ENCODE data around the gene CFAP97D2.
"Not testable (repeated sequence)": the region's sequence is repeated elsewhere in the genome, so short reads cannot be mapped to it uniquely, and the experiment has no call there.

The CFAP97D2 gene

DNA sequence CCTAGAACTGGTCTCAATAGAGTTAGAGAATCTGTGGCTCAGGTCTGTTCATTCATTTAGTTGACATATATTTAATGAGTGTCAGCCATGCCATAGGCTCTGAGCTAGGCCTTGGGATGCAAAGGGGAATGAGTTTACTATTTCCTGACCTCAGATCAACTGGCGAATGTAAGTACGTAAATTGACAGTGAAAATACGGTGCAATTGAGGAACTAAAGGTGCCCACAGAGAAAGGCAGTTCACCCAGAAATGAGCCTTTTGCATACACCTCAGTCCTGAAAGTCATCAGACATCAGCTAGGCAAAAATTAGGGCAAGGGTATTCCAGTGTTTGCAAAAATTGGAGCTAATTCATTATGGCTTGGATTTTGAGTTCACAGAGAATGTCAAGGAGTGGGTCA, 81.8 kb downstream of the CFAP97D2 start:
- no peak overlapping the region for H3K27ac ChIP-seq (ENCODE audit: low read depth, low read length)
- H3K9me3 ChIP-seq (ENCODE audit: control insufficient read depth, insufficient read depth, low read length), result no peaks in the 10 kb centered on the region
- peaks cover 87% of the 10 kb centered on the region for H3K36me3 ChIP-seq (ENCODE audit: control insufficient read depth, low read length)
- H3K4me3 ChIP-seq (ENCODE audit: low read length), result no peak overlapping the region
- TF ChIP-seq, protein P1, sequence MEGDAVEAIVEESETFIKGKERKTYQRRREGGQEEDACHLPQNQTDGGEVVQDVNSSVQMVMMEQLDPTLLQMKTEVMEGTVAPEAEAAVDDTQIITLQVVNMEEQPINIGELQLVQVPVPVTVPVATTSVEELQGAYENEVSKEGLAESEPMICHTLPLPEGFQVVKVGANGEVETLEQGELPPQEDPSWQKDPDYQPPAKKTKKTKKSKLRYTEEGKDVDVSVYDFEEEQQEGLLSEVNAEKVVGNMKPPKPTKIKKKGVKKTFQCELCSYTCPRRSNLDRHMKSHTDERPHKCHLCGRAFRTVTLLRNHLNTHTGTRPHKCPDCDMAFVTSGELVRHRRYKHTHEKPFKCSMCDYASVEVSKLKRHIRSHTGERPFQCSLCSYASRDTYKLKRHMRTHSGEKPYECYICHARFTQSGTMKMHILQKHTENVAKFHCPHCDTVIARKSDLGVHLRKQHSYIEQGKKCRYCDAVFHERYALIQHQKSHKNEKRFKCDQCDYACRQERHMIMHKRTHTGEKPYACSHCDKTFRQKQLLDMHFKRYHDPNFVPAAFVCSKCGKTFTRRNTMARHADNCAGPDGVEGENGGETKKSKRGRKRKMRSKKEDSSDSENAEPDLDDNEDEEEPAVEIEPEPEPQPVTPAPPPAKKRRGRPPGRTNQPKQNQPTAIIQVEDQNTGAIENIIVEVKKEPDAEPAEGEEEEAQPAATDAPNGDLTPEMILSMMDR (IDR thresholded peaks at IDR 0.05; ENCODE audit: low read depth, low read length, poor library complexity, severe bottlenecking), result no peak
- TF ChIP-seq EZH2phosphoT487 (IDR thresholded peaks at IDR 0.05; ENCODE audit: borderline replicate concordance, low read length), result no peak
- H4K20me1 ChIP-seq (ENCODE audit: control insufficient read depth, insufficient read depth, low read depth, low read length), result no peaks in the 10 kb centered on the region
- H3K79me2 ChIP-seq (ENCODE audit: control insufficient read depth, low read length), result no peaks in the 10 kb centered on the region
- H3K9me2 ChIP-seq (replicated peaks; ENCODE audit: control insufficient read depth, low read length), result no peaks in the 10 kb centered on the region
- H3K27me3 ChIP-seq (ENCODE audit: control insufficient read depth, low read length), result no peaks in the 10 kb centered on the region
- H3K4me2 ChIP-seq (ENCODE audit: low read length), result no peak overlapping the region
- no peaks in the 10 kb centered on the region for H3K4me1 ChIP-seq (ENCODE audit: control insufficient read depth, low read length)
- H3F3A ChIP-seq (ENCODE audit: control insufficient read depth, insufficient read depth), result no peaks in the 10 kb centered on the region

DNA sequence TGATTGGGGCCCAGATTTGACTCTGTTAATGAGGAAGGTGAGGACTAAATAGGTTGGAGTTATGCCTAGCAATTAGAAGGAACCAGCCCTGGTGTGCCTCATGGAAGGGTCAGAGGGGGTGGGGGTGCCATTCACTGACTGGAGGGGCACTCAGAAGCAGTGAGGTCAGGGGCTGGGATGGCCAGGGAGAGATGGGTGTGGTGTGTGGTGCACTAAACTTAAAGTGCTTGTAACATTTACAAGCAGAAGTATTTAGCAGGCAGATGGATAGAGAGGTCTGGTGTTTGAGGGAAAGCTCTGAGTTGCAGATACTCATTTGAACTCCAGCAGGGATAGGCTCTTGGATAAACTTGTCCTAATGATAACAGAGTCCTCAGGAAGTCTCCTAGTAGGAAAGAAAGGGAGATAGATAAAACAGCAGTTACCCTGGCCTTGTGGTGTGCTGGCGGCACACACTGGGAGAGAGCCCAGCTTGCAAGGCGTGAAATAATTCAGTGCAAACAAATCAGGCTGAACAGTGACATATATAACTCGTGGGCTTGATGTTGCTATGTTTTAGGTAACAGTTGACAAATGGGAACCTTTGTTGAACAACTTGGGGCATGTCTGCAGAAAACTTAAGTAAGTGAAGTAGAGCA, 82.4 kb downstream of the CFAP97D2 start:
- Histone ChIP-seq H3F3A (ENCODE audit: control insufficient read depth, insufficient read depth) (no peaks in the 10 kb centered on the region), H3K36me3 (ENCODE audit: control insufficient read depth, low read length) (peaks cover 87% of the 10 kb centered on the region), H3K9me2 (replicated peaks; ENCODE audit: control insufficient read depth, low read length) (no peaks in the 10 kb centered on the region), H3K27me3 (ENCODE audit: control insufficient read depth, low read length) (no peaks in the 10 kb centered on the region), H3K4me3 (ENCODE audit: low read length) (no peak overlapping the region), H4K20me1 (ENCODE audit: control insufficient read depth, insufficient read depth, low read depth, low read length) (no peaks in the 10 kb centered on the region), H3K79me2 (ENCODE audit: control insufficient read depth, low read length) (no peaks in the 10 kb centered on the region), H3K9me3 (ENCODE audit: control insufficient read depth, insufficient read depth, low read length) (no peaks in the 10 kb centered on the region), H3K4me2 (ENCODE audit: low read length) (no peak overlapping the region), H3K4me1 (ENCODE audit: control insufficient read depth, low read length) (no peaks in the 10 kb centered on the region), H3K27ac (ENCODE audit: low read depth, low read length) (no peak overlapping the region)
- TF ChIP-seq EZH2phosphoT487 (IDR thresholded peaks at IDR 0.05; ENCODE audit: borderline replicate concordance, low read length), result no peak
- TF ChIP-seq, protein P1 (IDR thresholded peaks at IDR 0.05; ENCODE audit: low read depth, low read length, poor library complexity, severe bottlenecking), result no peak

DNA sequence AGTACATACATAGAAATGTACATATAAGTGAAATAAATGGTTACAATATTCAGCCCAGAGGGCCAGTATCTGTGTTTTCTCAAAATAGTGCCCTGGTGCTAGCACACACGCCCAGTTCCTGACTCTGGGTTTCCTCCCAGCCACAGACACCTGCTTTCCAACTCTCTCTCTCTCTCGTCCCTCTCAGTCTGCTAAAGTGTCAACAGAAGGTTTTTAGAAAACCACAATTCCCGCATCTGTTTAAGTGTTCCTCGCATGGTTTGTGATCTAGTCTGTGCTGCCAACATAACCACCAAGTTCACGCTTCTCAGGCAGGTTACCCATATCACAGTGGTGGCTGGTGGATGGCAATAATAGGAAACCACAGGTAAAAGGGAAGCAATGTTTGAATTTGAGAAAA, 84.5 kb downstream of the CFAP97D2 start:
- TF ChIP-seq EZH2phosphoT487 (IDR thresholded peaks at IDR 0.05; ENCODE audit: borderline replicate concordance, low read length), result no peak
- TF ChIP-seq, protein P1 (IDR thresholded peaks at IDR 0.05; ENCODE audit: low read depth, low read length, poor library complexity, severe bottlenecking), result no peak
- H3K27me3 ChIP-seq (ENCODE audit: control insufficient read depth, low read length), result no peaks in the 10 kb centered on the region
- H3K9me2 ChIP-seq (replicated peaks; ENCODE audit: control insufficient read depth, low read length), result no peaks in the 10 kb centered on the region
- H3K79me2 ChIP-seq (ENCODE audit: control insufficient read depth, low read length), result no peaks in the 10 kb centered on the region
- H4K20me1 ChIP-seq (ENCODE audit: control insufficient read depth, insufficient read depth, low read depth, low read length), result no peaks in the 10 kb centered on the region
- H3K9me3 ChIP-seq (ENCODE audit: control insufficient read depth, insufficient read depth, low read length), result no peaks in the 10 kb centered on the region
- peaks cover 89% of the 10 kb centered on the region for H3K36me3 ChIP-seq (ENCODE audit: control insufficient read depth, low read length)
- H3K27ac ChIP-seq (ENCODE audit: low read depth, low read length), result no peak overlapping the region
- H3K4me3 ChIP-seq (ENCODE audit: low read length), result no peak overlapping the region
- H3K4me2 ChIP-seq (ENCODE audit: low read length), result no peak overlapping the region
- no peaks in the 10 kb centered on the region for H3F3A ChIP-seq (ENCODE audit: control insufficient read depth, insufficient read depth)
- H3K4me1 ChIP-seq (ENCODE audit: control insufficient read depth, low read length), result no peaks in the 10 kb centered on the region

DNA sequence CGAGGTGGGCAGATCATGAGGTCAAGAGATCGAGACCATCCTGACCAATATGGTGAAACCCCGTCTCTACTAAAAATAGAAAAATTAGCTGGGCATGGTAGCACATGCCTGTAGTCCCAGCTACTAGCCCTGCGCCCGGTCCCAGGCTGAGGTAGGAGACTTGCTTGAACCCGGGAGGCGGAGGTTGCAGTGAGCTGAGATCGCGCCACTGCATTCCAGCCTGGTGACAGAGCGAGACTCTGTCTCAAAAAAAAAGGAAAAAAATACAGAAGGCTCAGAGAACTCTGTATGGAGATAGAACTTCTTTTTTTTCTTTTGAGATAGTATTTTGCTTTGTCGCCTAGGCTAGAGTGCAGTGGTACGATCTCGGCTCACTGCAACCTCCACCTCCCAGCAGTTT, 85.3 kb downstream of the CFAP97D2 start:
- not testable (repeated sequence) for H3K4me1 ChIP-seq (ENCODE audit: control insufficient read depth, low read length); H3K27ac ChIP-seq (ENCODE audit: low read depth, low read length); H3F3A ChIP-seq (ENCODE audit: control insufficient read depth, insufficient read depth); H4K20me1 ChIP-seq (ENCODE audit: control insufficient read depth, insufficient read depth, low read depth, low read length); H3K9me2 ChIP-seq (replicated peaks; ENCODE audit: control insufficient read depth, low read length); H3K79me2 ChIP-seq (ENCODE audit: control insufficient read depth, low read length); H3K4me3 ChIP-seq (ENCODE audit: low read length); H3K4me2 ChIP-seq (ENCODE audit: low read length); H3K27me3 ChIP-seq (ENCODE audit: control insufficient read depth, low read length); H3K9me3 ChIP-seq (ENCODE audit: control insufficient read depth, insufficient read depth, low read length)
- peaks cover 91% of the 10 kb centered on the region for H3K36me3 ChIP-seq (ENCODE audit: control insufficient read depth, low read length)

Measured in DOHH2 (cell line).